OCI-M2 (cell line): ENCODE measurements around the gene MFSD6.

ENCODE experiments used
- DNase-seq: peaks from one replicate; lab custom pipeline; 2025; ENCODE audit not compliant: unreplicated experiment; lab: John Stamatoyannopoulos, UW

The MFSD6 gene

DNA sequence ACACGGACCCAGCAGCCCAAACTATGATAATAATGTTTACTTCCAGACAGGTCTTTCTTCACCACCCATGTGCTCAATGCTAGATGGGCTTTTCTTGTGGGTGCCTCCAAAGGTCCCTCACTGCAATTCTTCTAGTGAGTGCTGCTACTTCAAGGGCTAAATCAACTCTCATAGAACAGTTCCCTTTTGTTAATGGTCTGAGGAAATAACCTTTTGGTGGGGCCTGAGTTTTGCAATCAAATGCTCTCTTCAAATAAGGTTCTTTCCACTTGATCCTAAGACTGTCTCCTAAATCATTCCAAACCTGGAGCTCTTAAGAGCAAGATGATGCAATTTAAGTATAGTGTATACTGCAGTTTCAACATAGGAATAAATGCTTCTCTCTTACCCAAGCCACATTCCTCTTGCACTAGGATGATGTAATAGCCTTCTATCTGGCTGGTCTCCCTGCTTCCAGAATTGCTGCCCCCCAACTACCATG, 120.4 kb downstream of the MFSD6 start:
- no peak for DNase-seq

DNA sequence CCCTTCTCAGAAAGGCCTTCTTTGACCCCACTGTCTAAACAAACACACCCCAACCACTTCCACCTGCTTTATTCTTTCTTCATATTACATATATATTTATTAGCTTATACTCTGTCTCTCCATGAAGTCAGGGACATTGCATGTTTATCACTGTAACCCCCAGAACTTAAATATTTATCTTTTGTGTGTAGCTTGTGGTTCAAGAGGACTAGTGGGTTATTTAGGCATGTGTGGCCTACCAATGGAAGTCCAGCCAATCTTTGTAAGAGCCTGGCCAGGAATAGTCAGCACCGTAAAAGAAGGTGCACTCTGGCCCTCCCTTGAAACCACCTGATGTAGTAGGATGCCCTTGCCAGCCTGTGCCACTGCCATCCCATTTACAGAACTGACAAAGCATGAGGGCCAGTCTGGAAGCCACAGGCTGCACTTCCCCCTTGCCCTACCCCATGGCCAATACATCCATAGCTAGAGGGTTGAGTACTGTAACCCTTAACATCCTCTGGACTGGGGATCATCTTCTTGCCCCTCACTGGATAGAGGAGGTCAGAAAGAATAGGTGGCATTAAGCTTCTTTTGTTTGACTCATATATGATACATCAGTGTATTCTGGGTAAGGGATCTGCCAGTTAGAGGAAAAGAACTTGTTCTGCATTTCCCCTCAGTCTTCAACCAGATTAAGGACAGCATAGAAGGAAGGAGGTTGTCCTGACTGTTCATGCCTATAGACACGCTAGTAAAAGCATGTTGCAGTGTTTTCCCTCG, 121.5 kb downstream of the MFSD6 start:
- no peak for DNase-seq

DNA sequence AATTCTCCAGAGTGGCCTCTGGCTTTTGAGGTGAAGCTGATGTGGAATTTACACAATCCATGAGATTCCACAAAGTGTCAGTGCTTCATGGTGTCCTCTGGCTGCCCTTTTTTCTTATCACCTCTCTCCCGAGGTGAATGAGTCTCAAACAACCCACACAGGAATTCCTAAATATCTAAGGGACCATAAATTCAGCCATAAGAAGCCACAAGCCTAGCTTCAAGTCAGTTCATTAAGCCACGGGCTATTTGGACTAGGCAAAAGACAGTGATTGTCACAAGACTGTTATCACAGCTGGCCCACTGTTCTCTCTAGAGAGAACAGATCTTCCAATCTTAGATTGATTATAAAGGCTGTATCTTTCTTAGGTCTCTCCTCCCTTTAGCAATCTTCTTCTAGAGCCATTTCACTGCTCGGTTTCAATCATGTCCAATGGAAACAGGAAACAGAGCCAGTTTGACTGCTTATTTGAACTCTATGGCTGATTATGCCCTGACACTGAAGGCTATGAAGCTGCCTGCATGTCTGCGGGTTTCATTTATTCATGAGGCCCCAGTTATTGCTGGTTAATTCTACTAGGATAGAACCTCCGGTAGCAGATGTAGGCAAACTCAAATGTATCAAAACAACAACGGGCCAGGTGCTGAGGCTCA, 122.2 kb downstream of the MFSD6 start:
- no peak for DNase-seq

DNA sequence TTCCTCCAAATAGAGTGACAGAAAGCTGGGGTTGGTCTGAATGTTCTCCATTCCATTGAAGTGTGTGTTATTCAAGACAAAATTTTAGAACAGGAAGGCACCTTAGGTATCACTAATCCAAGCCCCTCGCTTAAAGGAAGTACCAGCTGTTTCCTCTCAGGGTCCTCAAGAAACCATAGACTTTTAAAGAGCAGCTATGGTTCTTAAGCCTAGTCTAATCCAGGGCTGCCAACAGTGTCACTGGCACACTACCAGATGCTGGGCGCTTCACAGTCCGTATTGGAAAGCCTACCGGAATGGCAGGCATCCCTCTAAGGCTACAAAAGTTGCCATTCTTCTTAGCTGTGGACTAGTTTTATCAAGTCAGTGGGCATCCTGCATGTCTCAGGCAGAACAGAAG, 124.4 kb downstream of the MFSD6 start:
- no peak for DNase-seq

DNA sequence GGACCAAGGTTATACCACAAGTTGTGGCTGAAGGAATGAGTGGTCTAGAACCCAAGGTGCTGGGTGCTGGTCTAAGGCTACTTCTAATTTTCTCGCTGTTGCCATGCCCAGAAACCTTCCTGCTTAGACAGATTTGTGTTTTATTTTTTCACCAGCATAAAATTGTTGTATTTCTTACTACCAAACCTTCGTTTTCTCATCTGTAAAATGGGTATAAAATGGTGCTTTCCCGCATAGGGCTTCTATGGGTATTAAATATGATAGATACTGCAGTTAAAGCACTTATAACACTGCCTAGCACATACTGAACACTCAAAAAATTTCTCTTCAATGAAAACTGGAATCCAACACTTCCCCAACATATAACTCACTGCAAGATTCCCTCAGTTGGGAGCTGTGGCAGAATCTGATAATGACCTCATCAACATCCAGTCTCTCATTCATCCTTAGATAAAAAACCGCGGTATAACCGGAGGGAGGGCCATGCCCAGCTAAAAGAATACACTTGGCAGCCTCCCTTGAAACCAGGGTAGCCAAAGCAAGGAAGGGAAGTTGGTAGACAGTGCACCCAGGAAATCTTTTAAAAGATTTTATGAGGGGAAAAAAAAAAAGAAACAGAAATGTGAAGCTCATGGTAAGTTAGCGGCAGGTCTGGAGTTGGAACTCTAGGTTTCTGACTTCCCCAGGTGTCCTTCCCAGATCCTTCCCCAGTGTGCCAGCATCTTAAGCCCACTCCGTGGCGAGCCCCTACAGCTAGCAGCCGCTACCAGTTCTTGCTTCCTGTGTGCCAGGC, 125.2 kb downstream of the MFSD6 start:
- no peak for DNase-seq

DNA sequence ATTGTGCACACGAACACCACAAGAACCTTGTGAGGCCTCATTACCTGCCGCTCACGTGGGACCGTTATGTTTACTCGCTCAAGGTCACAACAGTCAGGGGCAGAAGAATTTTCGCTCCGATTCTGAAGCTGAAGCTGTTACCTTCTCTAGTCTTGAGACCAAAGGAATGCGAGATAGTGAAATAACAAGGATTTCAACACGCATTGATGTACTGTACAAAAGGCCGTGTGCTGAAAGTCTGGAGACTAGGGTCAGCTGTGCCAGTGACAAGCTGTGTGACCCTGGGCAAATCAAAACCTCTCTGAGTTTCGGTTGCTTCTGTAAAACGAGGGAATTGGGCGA, 125.8 kb downstream of the MFSD6 start:
- DNase-seq: no peak

DNA sequence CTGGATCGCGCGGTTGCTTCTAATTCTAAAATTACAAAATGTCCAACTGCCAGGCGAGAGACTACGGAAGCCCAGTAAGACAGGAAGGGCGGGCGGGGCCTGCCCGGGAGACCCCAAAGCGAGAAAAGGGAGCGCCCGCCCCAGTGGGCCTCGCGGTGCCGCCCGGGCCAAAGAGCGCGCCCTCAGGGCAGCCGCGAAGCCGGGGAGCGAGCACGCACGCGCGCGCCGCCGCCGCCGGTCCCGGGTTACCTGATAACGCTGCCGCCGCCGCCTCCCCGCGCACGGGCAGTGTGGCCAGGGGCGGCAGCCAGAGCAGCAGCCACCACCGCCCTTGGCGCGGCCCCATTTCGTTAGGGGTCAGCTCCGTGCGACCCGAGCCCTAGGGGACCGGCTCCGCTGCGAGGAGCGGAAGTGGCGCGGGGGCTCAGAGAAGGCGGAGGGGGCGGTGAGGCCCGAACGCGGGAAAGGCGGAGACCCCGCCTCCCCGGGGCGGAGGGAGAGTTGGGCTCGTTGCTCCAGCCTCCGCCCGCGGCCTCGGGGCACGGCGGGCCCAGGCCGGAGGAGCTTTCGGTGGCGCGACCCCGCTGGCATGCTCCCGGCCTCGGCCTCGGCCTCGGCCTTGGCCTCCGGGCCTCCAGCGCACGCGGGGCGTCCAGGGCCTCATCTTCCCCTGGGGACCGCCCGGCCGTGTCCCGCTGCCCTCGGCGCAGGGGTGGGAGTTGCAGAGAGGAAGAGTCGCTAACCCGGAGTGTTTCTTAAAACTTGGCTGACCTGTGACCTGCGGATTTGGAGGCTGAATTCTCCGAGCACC, 126.4 kb downstream of the MFSD6 start, which contains the start of gene NEMP2:
Gene NEMP2 (minus strand): TSS at position 413 of the 811 bp plus-strand sequence. CDS start 67 bp downstream, at position 346.
- DNase-seq: peak; percentile 78

DNA sequence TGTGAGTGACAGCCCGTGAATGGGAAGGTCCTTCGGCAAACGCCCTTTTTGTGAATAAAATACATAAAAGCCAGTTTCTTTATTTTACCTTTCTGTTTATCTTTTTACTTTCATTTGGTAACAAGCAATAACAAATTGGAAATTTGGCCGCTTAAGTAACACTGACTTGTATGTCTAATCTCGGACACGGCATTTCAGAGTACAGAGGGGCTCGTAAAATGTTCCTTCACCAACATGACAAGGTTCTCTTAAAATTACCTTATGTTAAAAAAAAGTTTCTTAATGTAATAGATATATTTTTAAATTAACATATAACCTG, 126.9 kb downstream of the MFSD6 start:
- DNase-seq: no peak

DNA sequence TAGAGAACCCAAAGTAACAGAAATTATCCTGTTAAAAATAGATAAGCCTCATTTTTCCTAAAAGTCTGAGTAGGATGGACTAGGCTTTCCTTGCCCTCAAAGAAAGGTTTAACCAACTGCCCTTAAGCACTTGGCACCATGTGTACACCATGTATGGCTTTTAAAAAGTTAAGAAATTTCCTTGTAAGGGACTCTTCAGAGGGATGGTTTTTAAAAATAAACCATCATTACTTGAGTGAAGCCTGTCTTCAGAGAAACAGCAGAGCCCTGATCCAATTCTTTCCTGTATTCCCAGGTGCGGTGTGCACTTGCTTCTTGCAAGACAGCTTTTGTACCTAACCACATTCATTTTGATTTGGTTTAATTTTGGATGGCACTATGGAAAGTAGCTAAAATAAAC, 127.4 kb downstream of the MFSD6 start:
- DNase-seq: no peak

DNA sequence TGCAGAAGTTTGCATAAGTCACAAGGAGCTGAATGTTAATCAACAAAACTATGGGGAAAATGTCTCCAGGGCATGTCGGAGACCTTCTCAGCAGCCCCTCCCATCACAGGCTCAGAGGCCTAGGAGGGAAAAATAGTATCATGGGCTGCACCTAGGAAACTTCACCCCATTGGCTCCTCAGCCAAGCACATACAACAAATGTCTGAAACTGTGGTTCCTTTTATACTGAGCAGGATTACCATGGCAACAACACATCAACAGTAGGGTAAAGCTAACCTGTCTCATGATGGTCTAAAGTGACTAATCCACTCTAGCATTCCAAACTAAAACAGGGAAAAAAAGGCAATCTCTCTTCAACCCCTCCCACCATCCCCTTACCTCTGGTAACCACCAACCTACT, 129.6 kb downstream of the MFSD6 start:
- no peak for DNase-seq

DNA sequence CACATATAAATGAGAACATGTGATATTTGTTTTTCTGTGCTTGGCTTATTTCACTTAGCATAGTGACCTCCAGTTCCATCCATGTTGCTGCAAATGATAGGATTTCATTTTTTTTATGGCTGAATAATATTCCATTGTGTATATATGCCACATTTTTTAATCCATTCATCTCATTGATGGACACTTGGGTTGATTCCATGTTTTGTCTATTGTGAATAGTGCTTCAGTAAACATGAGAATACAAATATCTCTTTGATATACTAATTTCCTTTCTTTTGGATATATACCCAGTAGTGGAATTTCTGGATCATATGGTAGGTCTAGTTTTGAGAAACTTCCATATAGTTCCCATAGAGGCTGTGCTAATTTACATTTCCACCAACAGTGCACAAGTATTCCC, 130.0 kb downstream of the MFSD6 start:
- no peak for DNase-seq

DNA sequence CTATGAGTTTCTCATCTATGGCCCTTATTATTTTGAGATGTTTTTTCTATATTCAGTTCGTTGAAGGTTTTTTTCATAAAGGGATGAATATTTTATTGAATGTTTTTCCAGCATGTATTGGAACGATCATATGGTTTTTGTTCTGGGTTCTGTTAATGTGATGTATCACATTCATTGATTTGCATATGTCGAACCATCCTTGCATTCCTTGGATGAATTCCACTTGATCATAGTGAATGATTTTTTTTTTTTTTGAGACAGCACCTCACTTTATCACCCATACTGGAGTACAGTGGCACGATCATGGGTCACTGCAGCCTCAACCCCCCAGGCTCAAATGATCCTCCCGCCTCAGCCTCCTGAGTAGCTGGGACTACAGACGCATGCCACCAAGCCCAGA, 131.9 kb downstream of the MFSD6 start:
- DNase-seq: no peak

DNA sequence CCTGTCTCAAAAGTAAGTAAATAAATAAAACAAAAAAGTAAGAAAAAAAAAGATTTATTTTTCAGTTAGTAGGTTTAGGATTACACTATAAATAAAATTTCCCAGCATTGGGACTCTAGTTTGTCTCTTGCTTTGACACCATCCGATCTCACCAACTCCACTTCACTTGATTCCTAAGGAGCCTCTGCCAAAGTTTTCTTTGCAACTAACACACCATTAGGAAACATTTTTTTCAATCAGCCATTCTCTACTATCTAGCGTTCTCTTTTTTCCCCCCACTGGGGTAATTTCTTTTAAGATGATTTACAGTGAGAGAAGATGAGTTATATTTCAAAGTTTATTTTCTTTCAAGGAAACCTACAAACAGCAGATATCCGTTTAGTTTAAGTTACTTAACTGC, 136.9 kb downstream of the MFSD6 start:
- DNase-seq: no peak

DNA sequence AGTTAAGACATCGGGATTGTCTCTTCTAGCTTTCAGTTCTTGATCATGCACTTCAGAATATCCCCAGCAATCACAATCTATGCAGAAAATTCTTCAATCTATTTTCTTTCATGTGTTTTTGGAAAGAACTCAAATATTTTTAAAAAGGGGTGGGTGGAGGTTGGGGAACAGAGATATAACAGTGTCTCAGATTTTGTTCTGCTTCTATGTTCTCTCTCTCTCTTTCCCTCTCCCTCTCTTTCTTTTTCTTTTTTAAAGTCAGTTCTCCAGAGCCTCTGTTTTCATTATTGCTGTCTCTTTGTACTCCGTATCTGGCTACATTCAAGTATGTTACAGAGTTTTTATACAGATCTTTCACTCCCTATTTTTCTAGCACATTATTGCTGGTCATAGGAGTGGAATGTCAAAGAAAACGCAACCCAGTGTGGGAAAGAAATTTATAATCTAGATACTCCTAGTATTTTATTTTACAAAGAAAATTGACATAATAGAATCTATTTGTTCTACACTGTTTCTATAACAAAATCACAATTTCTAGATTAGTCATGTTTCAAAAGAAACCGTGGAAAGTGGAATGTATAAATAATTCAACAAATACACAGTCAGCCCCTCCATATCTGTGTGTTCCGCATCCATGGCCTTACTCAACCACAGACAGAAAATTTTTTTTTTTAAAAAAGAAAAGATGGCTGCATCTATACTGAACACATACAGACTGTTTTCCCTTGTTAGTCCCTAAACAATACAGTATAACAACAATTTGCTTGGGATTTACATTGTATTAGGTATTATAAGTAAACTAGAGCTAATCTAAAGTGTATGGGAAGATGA, 137.6 kb downstream of the MFSD6 start:
- no peak for DNase-seq

DNA sequence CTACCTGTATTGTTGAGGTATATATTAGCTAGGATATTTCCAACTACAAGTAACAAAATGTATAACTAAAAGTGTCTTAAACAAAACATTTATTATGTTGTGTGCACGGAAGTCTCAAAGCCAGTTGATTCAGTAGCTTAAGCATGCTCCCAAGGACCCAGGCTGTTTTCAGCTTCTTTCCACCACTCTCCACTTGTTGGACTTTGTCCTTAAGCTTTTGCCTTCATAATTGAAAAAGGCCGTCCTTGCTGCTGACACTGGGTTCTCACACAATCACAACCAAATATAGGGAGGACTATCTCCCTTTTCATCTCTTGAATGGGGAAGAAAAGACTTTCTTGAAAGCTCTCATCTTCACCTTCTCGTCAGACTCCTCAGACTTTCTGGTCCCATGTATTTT, 138.6 kb downstream of the MFSD6 start:
- no peak for DNase-seq

DNA sequence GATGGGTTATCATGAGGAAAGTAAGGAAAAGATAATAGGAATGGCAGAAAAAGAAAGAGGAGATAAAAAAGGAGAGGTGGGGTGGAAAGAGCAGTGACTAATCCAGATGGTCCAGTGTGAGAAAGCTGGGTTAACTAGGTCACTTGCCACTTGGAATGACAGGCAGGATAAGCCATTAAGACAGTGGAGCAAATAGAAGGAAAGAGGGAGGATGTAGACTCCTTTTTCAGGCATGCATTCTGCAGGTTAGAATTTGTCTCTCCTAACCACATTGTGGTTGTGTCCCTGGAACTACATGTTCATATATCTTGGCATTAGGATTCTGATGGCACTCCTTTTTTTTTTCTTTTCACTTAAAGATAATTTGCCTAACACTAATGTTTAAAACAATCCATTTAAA, 139.7 kb downstream of the MFSD6 start:
- DNase-seq: no peak

DNA sequence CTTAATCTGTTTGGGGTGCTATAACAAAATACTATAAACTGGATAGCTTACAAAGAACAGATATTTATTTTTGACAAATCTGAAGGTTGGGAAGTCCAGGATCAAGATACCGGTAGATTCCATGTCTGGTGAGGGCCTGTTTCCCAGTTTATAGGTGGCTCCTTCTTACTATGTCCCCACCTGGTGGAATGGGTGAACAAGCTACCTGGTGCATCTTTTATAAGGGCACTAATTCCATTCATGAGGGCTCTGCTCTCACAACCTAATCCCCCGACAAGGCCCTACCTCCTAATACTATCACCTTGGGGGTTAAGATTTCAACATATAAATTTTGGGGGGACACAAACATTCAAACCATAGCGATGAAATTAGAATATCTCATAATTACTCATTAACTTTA, 142.0 kb downstream of the MFSD6 start:
- no peak for DNase-seq
